GM19455 (cell line): ENCODE measurements around the gene ABCC1.
"Not testable (repeated sequence)": the region's sequence is repeated elsewhere in the genome, so short reads cannot be mapped to it uniquely, and the experiment has no call there.

Experiments used
- ATAC-seq: cut with Tn5 transposase; IDR thresholded peaks from one replicate; pipeline ENCODE4 v1.9.1; 2021; ENCODE audit not compliant: unreplicated experiment

Gene ABCC1

GRCh38 chr16:16102738-16103137 lies 153.3 kb downstream of the ABCC1 start:
- no peak for ATAC-seq

GRCh38 chr16:16104132-16104803 lies 154.9 kb downstream of the ABCC1 start:
- not testable (repeated sequence) for ATAC-seq

- ATAC-seq: not testable (repeated sequence)
Measured at GRCh38 chr16:16104804-16105141, 155.4 kb downstream of the ABCC1 start.

- ATAC-seq: no peak
Measured at GRCh38 chr16:16105646-16106045, 156.2 kb downstream of the ABCC1 start.

- ATAC-seq: no peak
Measured at GRCh38 chr16:16106466-16106865, 157.1 kb downstream of the ABCC1 start.

- no peak for ATAC-seq
Measured at GRCh38 chr16:16107839-16108238, 158.4 kb downstream of the ABCC1 start.

- no peak for ATAC-seq
Measured at GRCh38 chr16:16108759-16109158, 159.3 kb downstream of the ABCC1 start.

GRCh38 chr16:16109453-16110110 lies 160.2 kb downstream of the ABCC1 start:
- no peak for ATAC-seq

GRCh38 chr16:16110111-16110490 lies 160.7 kb downstream of the ABCC1 start:
- no peak for ATAC-seq

GRCh38 chr16:16111639-16112038 lies 162.2 kb downstream of the ABCC1 start:
- no peak for ATAC-seq

- no peak for ATAC-seq
Measured at GRCh38 chr16:16112450-16113053, 163.1 kb downstream of the ABCC1 start.

GRCh38 chr16:16113076-16113475 lies 163.7 kb downstream of the ABCC1 start:
- no peak for ATAC-seq

- ATAC-seq: no peak
Measured at GRCh38 chr16:16116841-16117240, 167.4 kb downstream of the ABCC1 start.

- ATAC-seq: no peak
Measured at GRCh38 chr16:16118337-16118736, 168.9 kb downstream of the ABCC1 start.

GRCh38 chr16:16120044-16120381 lies 170.6 kb downstream of the ABCC1 start:
- ATAC-seq: no peak

- no peak for ATAC-seq
Measured at GRCh38 chr16:16120382-16121184, 171.2 kb downstream of the ABCC1 start.

GRCh38 chr16:16121185-16121727 lies 171.8 kb downstream of the ABCC1 start:
- no peak for ATAC-seq

GRCh38 chr16:16122264-16122663 lies 172.8 kb downstream of the ABCC1 start:
- no peak for ATAC-seq

GRCh38 chr16:16124438-16124837 lies 175.0 kb downstream of the ABCC1 start:
- no peak for ATAC-seq

GRCh38 chr16:16124974-16125373 lies 175.6 kb downstream of the ABCC1 start:
- ATAC-seq: no peak

- no peak for ATAC-seq
Measured at GRCh38 chr16:16126896-16127295, 177.5 kb downstream of the ABCC1 start.
